Measurements from ENCODE around the gene RPS6KA2. TPM values are rescaled to one million over a fixed set of nuclear protein-coding genes. Genes with fewer than 3 reads are reported as not detected.

RPS6KA2 gene
- total RNA-seq, 3 donors from 2014 or later, result 8.6 to 21.3 (median 18.7) TPM

GRCh38 chr6:166465003-166465399, 162.1 kb downstream of the RPS6KA2 start:
- TF ChIP-seq, protein P1, sequence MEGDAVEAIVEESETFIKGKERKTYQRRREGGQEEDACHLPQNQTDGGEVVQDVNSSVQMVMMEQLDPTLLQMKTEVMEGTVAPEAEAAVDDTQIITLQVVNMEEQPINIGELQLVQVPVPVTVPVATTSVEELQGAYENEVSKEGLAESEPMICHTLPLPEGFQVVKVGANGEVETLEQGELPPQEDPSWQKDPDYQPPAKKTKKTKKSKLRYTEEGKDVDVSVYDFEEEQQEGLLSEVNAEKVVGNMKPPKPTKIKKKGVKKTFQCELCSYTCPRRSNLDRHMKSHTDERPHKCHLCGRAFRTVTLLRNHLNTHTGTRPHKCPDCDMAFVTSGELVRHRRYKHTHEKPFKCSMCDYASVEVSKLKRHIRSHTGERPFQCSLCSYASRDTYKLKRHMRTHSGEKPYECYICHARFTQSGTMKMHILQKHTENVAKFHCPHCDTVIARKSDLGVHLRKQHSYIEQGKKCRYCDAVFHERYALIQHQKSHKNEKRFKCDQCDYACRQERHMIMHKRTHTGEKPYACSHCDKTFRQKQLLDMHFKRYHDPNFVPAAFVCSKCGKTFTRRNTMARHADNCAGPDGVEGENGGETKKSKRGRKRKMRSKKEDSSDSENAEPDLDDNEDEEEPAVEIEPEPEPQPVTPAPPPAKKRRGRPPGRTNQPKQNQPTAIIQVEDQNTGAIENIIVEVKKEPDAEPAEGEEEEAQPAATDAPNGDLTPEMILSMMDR (IDR thresholded peaks at IDR 0.05), result no peak
- no peak for ATAC-seq
- no peak for DNase-seq
- Histone ChIP-seq H3K36me3 (ENCODE audit: low read depth) (no peaks in the 10 kb centered on the region), H3K4me3 (no peak overlapping the region), H3K4me1 (ENCODE audit: low read depth) (no peaks in the 10 kb centered on the region), H3K9me3 (no peaks in the 10 kb centered on the region)
- intact Hi-C loops (cut with DNase I, micrococcal nuclease), result no loop called here

- Histone ChIP-seq H3K4me3 (no peak overlapping the region), H3K36me3 (ENCODE audit: low read depth) (no peaks in the 10 kb centered on the region), H3K4me1 (ENCODE audit: low read depth) (no peaks in the 10 kb centered on the region), H3K9me3 (no peaks in the 10 kb centered on the region)
- intact Hi-C loops (cut with DNase I, micrococcal nuclease), result no loop called here
- ATAC-seq (no peak), DNase-seq (no peak)
- TF ChIP-seq, protein P1 (IDR thresholded peaks at IDR 0.05), result no peak
Measured at GRCh38 chr6:166464068-166465002, 162.7 kb downstream of the RPS6KA2 start.

DNA sequence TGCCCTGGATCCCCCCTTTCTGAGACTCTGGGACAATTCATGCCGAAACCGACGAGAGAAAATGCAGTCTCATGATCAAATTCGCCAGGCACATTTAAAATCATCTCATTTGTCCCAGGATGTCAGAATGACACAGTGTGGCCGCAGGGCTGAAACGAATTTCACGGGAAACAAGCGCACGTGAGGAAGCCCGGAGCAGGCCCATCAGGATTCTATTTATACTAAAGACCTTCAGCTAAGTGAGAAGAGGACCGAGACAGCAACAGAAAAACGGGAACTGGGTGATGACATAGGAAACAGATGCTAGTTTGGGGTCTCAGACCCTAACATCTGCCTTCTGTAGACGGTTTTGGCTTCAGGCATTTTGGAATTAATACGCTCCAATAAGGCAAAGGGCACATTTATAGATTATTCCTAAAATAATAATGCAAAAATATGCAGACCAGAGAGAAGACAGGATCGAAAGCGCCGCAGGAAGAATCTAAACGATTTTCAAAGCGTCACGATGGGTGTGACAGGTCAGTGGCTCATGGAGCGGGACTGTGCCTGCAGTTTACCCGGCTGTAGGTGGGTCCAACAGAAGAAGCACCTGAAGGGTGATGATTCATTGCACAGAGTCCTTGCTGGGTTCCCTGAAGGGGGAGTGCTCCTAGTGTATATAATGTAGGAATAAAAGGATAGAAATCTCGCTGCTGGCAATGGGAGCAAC, 163.5 kb downstream of the RPS6KA2 start:
- DNase-seq, result no peak
- no peak for ATAC-seq
- no peaks in the 10 kb centered on the region for H3K9me3 ChIP-seq
- no peaks in the 10 kb centered on the region for H3K4me1 ChIP-seq (ENCODE audit: low read depth)
- no peak overlapping the region for H3K4me3 ChIP-seq
- TF ChIP-seq, protein P1 (IDR thresholded peaks at IDR 0.05), result no peak
- intact Hi-C loops (cut with DNase I, micrococcal nuclease), result no loop called here
- H3K36me3 ChIP-seq (ENCODE audit: low read depth), result no peaks in the 10 kb centered on the region

DNA sequence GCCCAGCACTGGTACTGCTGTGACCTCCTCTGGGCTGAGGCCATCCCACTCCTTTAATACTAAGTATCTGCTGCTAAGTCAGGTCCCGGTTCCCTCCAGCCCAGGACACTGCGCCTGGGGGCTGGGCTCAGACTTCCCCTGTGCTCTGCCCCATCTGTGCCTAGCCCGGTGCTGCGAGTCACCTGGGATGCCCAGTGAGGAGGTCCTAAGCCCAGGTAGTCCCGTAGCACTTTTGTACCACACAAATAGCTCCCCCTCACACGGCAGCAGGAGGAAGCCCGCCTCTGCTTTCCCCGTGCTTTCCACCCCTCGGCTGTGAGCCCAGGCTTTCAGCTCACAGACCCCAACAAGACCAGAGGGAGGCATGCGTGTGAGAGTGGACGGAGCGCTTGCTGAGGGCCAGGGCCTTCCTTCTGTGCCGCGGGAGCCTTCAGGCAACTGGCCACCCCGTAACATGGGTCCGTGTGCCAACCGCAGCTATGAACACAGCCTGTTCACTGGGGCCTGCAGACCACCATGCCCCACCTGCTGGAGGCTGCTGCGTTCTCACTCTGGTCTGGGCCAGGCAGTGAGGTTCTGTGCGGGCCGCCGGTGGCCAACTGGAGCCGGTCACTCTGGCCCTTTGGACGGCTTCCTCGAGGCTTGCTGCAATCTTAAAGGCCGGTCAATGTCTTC, 164.5 kb downstream of the RPS6KA2 start:
- DNase-seq (no peak), ATAC-seq (no peak)
- Histone ChIP-seq H3K9me3 (no peaks in the 10 kb centered on the region), H3K4me3 (no peak overlapping the region), H3K4me1 (ENCODE audit: low read depth) (no peaks in the 10 kb centered on the region), H3K36me3 (ENCODE audit: low read depth) (no peaks in the 10 kb centered on the region)
- intact Hi-C loops (cut with DNase I, micrococcal nuclease), result no loop called here
- TF ChIP-seq, protein P1 (IDR thresholded peaks at IDR 0.05), result no peak

GRCh38 chr6:166461821-166462460, 165.1 kb downstream of the RPS6KA2 start:
- intact Hi-C loops (cut with DNase I, micrococcal nuclease), result no loop called here
- TF ChIP-seq, protein P1 (IDR thresholded peaks at IDR 0.05), result no peak
- H3K4me3 ChIP-seq, result no peak overlapping the region
- ATAC-seq, result no peak
- H3K9me3 ChIP-seq, result no peaks in the 10 kb centered on the region
- DNase-seq, result no peak
- H3K4me1 ChIP-seq (ENCODE audit: low read depth), result no peaks in the 10 kb centered on the region
- no peaks in the 10 kb centered on the region for H3K36me3 ChIP-seq (ENCODE audit: low read depth)

Measured in mucosa of descending colon (tissue), 3 donors.